NT2/D1 (cell line): ENCODE measurements around the gene ACACB.

Experiments
- SUZ12 ChIP-seq: IDR thresholded peaks from 2 replicates; pipeline ENCODE4 v1.6.1; 2011; ENCODE audit not compliant: insufficient read length, insufficient read depth; ENCODE audit errors: extremely low read depth
- ZNF274 ChIP-seq: IDR thresholded peaks from 2 replicates; pipeline ENCODE4 v1.6.1; 2011; ENCODE audit warnings: mild to moderate bottlenecking, low read depth, low read length

- TF ChIP-seq SUZ12 = no peak
- no peak for TF ChIP-seq ZNF274
Observed at GRCh38 chr12:109174468-109174867, 58.1 kb downstream of the ACACB start.
